ENCODE results near the gene LRRC8C. TPM values are rescaled to one million over a fixed set of nuclear protein-coding genes. Genes with fewer than 3 reads are reported as not detected.

Gene LRRC8C
- total and polyA plus RNA-seq, 2 experiments from 2014 or later, result 3.6 to 7.3 TPM

DNA sequence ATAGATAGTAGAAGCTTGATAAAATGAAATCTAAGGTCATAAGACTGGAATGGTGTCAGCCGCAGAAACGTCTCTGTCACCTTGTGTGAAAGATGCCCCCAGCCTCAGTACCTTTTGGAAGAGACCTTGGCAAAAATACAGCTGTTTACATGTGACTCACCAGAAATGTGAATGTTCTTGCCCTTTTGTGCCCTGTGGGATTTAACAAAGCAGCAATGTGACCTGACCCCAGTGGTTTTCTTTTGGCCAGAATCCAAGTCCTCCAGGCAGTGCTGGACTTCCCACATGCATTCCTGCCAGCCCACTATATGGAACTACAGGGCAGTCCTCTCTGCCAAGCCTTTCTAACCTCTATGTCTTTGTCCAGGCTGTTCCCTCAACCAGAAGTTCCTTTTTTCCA, 27.2 kb upstream of the LRRC8C start:
- H3K4me2 ChIP-seq (ENCODE audit: unreplicated experiment), result no peak overlapping the region
- no peaks in the 10 kb centered on the region for H3K36me3 ChIP-seq (ENCODE audit: low read depth)
- peak; percentile 46 for DNase-seq
- in situ Hi-C loops (cut with MboI), result no loop called here
- H4K20me1 ChIP-seq (ENCODE audit: insufficient read depth), result no peaks in the 10 kb centered on the region
- H3K9me3 ChIP-seq (ENCODE audit: low read depth), result no peaks in the 10 kb centered on the region
- H2AFZ ChIP-seq, result no peak overlapping the region
- H3K4me3 ChIP-seq, result no peak overlapping the region
- H3K27ac ChIP-seq, result no peak overlapping the region
- H3K9me2 ChIP-seq (ENCODE audit: insufficient read depth), result no peaks in the 10 kb centered on the region
- WGBS, 2 experiments (ENCODE audit: low coverage in 1 of 2, low lambda C conversion rate in 2 of 2, missing lambda C conversion rate in 2 of 2), result 67 to 77% methylated on average over 2 of the region's 2 CpGs
- no peaks in the 10 kb centered on the region for H3K27me3 ChIP-seq (replicated peaks; ENCODE audit: insufficient read depth)
- no peak for TF ChIP-seq EZH2 (IDR thresholded peaks at IDR 0.05; ENCODE audit: insufficient read depth, poor library complexity, severe bottlenecking)
- TF ChIP-seq EZH2phosphoT487 (IDR thresholded peaks at IDR 0.05; ENCODE audit: insufficient read depth, low read depth), result no peak
- no peak overlapping the region for H3K9ac ChIP-seq
- no peaks in the 10 kb centered on the region for H3K79me2 ChIP-seq (ENCODE audit: insufficient read depth)
- peaks cover 56% of the 10 kb centered on the region for H3F3A ChIP-seq (ENCODE audit: insufficient read depth)
- peaks cover 53% of the 10 kb centered on the region for H3K4me1 ChIP-seq (ENCODE audit: insufficient read depth)

DNA sequence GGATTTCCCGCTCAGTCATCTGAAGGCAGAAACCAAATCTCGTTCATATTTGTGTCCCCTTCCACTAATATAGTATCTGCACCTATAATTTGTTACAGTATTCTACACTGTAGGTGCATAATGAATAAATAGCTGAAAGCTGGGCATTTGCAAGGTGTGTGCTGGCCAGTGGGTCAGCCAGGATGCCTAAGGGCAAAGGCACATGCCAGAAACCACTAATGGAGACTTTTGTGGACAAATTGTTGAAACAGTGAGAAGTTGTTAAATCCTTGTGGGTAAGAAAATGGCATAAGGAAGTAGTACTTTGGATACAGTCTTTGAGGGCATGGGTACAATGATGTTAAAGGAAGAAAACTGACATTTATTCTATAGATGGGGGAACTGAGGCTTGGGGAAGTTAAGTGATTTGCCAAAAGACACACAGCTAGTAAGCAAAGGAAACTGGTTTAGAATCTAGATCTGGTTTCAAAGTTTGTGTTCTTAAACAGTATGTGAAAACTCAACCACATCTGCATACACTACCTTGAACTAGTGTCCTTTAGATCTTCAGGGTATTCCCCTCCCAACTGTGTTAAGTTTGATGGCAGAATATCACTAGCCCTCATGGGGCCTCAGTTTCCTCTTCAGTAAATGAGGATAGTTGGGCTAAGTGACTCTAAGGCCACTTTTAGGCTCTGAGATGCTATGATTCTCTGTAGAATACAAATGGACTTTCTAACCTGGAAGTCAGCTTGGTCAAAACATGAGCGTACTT, 26.5 kb upstream of the LRRC8C start:
- Histone ChIP-seq H3K27ac (no peak overlapping the region), H3K4me3 (no peak overlapping the region), H3K4me2 (ENCODE audit: unreplicated experiment) (no peak overlapping the region), H3F3A (ENCODE audit: insufficient read depth) (peaks cover 56% of the 10 kb centered on the region), H3K9me3 (ENCODE audit: low read depth) (no peaks in the 10 kb centered on the region), H3K27me3 (replicated peaks; ENCODE audit: insufficient read depth) (no peaks in the 10 kb centered on the region), H3K36me3 (ENCODE audit: low read depth) (no peaks in the 10 kb centered on the region), H3K4me1 (ENCODE audit: insufficient read depth) (peaks cover 53% of the 10 kb centered on the region), H3K79me2 (ENCODE audit: insufficient read depth) (no peaks in the 10 kb centered on the region), H3K9ac (no peak overlapping the region), H4K20me1 (ENCODE audit: insufficient read depth) (no peaks in the 10 kb centered on the region), H2AFZ (no peak overlapping the region), H3K9me2 (ENCODE audit: insufficient read depth) (no peaks in the 10 kb centered on the region)
- TF ChIP-seq EZH2 (IDR thresholded peaks at IDR 0.05; ENCODE audit: insufficient read depth, poor library complexity, severe bottlenecking) (no peak), EZH2phosphoT487 (IDR thresholded peaks at IDR 0.05; ENCODE audit: insufficient read depth, low read depth) (no peak)
- 99 to 100% methylated on average over 3 of the region's 3 CpGs for WGBS, 2 experiments (ENCODE audit: low coverage in 1 of 2, low lambda C conversion rate in 2 of 2, missing lambda C conversion rate in 2 of 2)
- in situ Hi-C loops (cut with MboI), result no loop called here
- DNase-seq, result no peak

DNA sequence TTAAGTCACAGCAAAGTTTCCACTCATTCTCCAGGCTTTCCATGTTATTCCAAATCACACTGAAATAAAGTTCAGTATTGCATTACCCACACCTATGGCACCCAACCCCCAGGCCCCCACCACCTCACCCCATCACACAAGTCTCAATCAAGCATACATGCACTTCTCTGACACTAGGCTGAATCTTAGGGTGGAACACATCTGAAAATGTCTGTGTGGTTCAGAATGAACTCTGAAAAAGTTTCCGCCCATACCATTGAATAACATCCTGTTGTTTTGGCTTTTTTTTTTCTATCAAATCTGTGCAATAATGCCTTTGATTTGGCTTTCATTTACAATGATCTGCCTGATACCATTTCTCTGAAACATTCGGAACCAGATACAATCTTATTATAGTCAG, 25.8 kb upstream of the LRRC8C start:
- peaks cover 53% of the 10 kb centered on the region for H3K4me1 ChIP-seq (ENCODE audit: insufficient read depth)
- in situ Hi-C loops (cut with MboI), result no loop called here
- H3K79me2 ChIP-seq (ENCODE audit: insufficient read depth), result no peaks in the 10 kb centered on the region
- no peaks in the 10 kb centered on the region for H3K9me2 ChIP-seq (ENCODE audit: insufficient read depth)
- no peak overlapping the region for H3K9ac ChIP-seq
- WGBS, 2 experiments (ENCODE audit: low coverage in 1 of 2, low lambda C conversion rate in 2 of 2, missing lambda C conversion rate in 2 of 2), result 94 to 100% methylated on average over 2 of the region's 2 CpGs
- no peaks in the 10 kb centered on the region for H3K27me3 ChIP-seq (replicated peaks; ENCODE audit: insufficient read depth)
- H3K27ac ChIP-seq, result no peak overlapping the region
- TF ChIP-seq EZH2phosphoT487 (IDR thresholded peaks at IDR 0.05; ENCODE audit: insufficient read depth, low read depth) (no peak), EZH2 (IDR thresholded peaks at IDR 0.05; ENCODE audit: insufficient read depth, poor library complexity, severe bottlenecking) (no peak)
- H3K4me3 ChIP-seq, result no peak overlapping the region
- no peak overlapping the region for H3K4me2 ChIP-seq (ENCODE audit: unreplicated experiment)
- H4K20me1 ChIP-seq (ENCODE audit: insufficient read depth), result no peaks in the 10 kb centered on the region
- no peaks in the 10 kb centered on the region for H3K36me3 ChIP-seq (ENCODE audit: low read depth)
- no peaks in the 10 kb centered on the region for H3K9me3 ChIP-seq (ENCODE audit: low read depth)
- H2AFZ ChIP-seq, result no peak overlapping the region
- no peak for DNase-seq
- H3F3A ChIP-seq (ENCODE audit: insufficient read depth), result peaks cover 56% of the 10 kb centered on the region

GRCh38 chr1:89607586-89608318, 25.2 kb upstream of the LRRC8C start:
- TF ChIP-seq EZH2 (IDR thresholded peaks at IDR 0.05; ENCODE audit: insufficient read depth, poor library complexity, severe bottlenecking), result no peak
- no peak for TF ChIP-seq EZH2phosphoT487 (IDR thresholded peaks at IDR 0.05; ENCODE audit: insufficient read depth, low read depth)
- Histone ChIP-seq H3K27ac (peak overlapping the region; percentile 34), H3K27me3 (replicated peaks; ENCODE audit: insufficient read depth) (no peaks in the 10 kb centered on the region), H3K4me3 (no peak overlapping the region), H3K79me2 (ENCODE audit: insufficient read depth) (no peaks in the 10 kb centered on the region), H3K9ac (no peak overlapping the region), H4K20me1 (ENCODE audit: insufficient read depth) (no peaks in the 10 kb centered on the region), H3K4me1 (ENCODE audit: insufficient read depth) (peaks cover 53% of the 10 kb centered on the region), H3K4me2 (ENCODE audit: unreplicated experiment) (peak overlapping the region; percentile 40), H2AFZ (peak overlapping the region; percentile 58), H3F3A (ENCODE audit: insufficient read depth) (peaks cover 56% of the 10 kb centered on the region), H3K36me3 (ENCODE audit: low read depth) (no peaks in the 10 kb centered on the region), H3K9me3 (ENCODE audit: low read depth) (no peaks in the 10 kb centered on the region), H3K9me2 (ENCODE audit: insufficient read depth) (no peaks in the 10 kb centered on the region)
- 71 to 75% methylated on average over 5 of the region's 5 CpGs for WGBS, 2 experiments (ENCODE audit: low coverage in 1 of 2, low lambda C conversion rate in 2 of 2, missing lambda C conversion rate in 2 of 2)
- DNase-seq, result no peak
- in situ Hi-C loops (cut with MboI), result no loop called here
